GM18507 (cell line): ENCODE data around the gene ZNF784.

Experiments
- DNase-seq: peaks from one replicate; pipeline ENCODE4 v3.0.0; 2011; ENCODE audit warnings: low read depth; ENCODE audit not compliant: insufficient read length; ENCODE audit errors: extremely low spot score
- FAIRE-seq: peaks from 2 replicates; lab custom pipeline; 2011; peaks lifted over from hg19 to GRCh38; lab: Jason Lieb, UNC

The ZNF784 gene

GRCh38 chr19:55625004-55625326 lies 599 bp upstream of the ZNF784 start:
- FAIRE-seq (no peak), DNase-seq (no peak)

GRCh38 chr19:55623561-55623960 lies 805 bp downstream of the ZNF784 start:
- no peak for FAIRE-seq
- no peak for DNase-seq

- FAIRE-seq (no peak), DNase-seq (no peak)
Measured at GRCh38 chr19:55623130-55623529, 1.2 kb downstream of the ZNF784 start.

GRCh38 chr19:55622242-55622969 lies 2.0 kb downstream of the ZNF784 start:
- FAIRE-seq (no peak), DNase-seq (no peak)

GRCh38 chr19:55621673-55622231 lies 2.6 kb downstream of the ZNF784 start:
- FAIRE-seq, result no peak
- DNase-seq, result no peak

- FAIRE-seq, result no peak
- DNase-seq, result no peak
Measured at GRCh38 chr19:55621205-55621672, 3.1 kb downstream of the ZNF784 start.

- no peak for FAIRE-seq
- no peak for DNase-seq
Measured at GRCh38 chr19:55620410-55621204, 3.8 kb downstream of the ZNF784 start.

GRCh38 chr19:55619286-55619685 lies 5.1 kb downstream of the ZNF784 start:
- DNase-seq, result no peak
- no peak for FAIRE-seq

- DNase-seq (no peak), FAIRE-seq (no peak)
Measured at GRCh38 chr19:55618426-55618825, 5.9 kb downstream of the ZNF784 start.

- DNase-seq, result no peak
- no peak for FAIRE-seq
Measured at GRCh38 chr19:55617426-55617825, 6.9 kb downstream of the ZNF784 start.

GRCh38 chr19:55616395-55616875 lies 7.9 kb downstream of the ZNF784 start:
- FAIRE-seq (no peak), DNase-seq (no peak)

GRCh38 chr19:55615543-55616394 lies 8.6 kb downstream of the ZNF784 start:
- FAIRE-seq (no peak), DNase-seq (no peak)

GRCh38 chr19:55614711-55615542 lies 9.4 kb downstream of the ZNF784 start:
- FAIRE-seq, result no peak
- DNase-seq, result no peak

GRCh38 chr19:55613930-55614710 lies 10.2 kb downstream of the ZNF784 start:
- DNase-seq (no peak), FAIRE-seq (no peak)

- FAIRE-seq (no peak), DNase-seq (no peak)
Measured at GRCh38 chr19:55613396-55613795, 11.0 kb downstream of the ZNF784 start.

GRCh38 chr19:55611983-55612645 lies 12.3 kb downstream of the ZNF784 start:
- DNase-seq (no peak), FAIRE-seq (peak; percentile 15)

GRCh38 chr19:55611300-55611982 lies 12.9 kb downstream of the ZNF784 start:
- DNase-seq, result no peak
- no peak for FAIRE-seq
